HG03378 (cell line): ENCODE results near the gene PREP.
"Not testable (repeated sequence)": the region's sequence is repeated elsewhere in the genome, so short reads cannot be mapped to it uniquely, and the experiment has no call there.

Experiments used
- ATAC-seq: cut with Tn5 transposase; IDR thresholded peaks from one replicate; pipeline ENCODE4 v1.9.1; 2021; ENCODE audit warnings: mild to moderate bottlenecking, moderate library complexity; ENCODE audit not compliant: unreplicated experiment

PREP gene

GRCh38 chr6:105276374-105276773 lies 126.5 kb downstream of the PREP start:
- ATAC-seq = no peak

GRCh38 chr6:105275542-105275941 lies 127.3 kb downstream of the PREP start:
- ATAC-seq = no peak

GRCh38 chr6:105274678-105275077 lies 128.2 kb downstream of the PREP start:
- no peak for ATAC-seq

- no peak for ATAC-seq
Measured at GRCh38 chr6:105273589-105273988, 129.3 kb downstream of the PREP start.

- ATAC-seq = no peak
Measured at GRCh38 chr6:105272786-105273185, 130.1 kb downstream of the PREP start.

GRCh38 chr6:105270511-105270910 lies 132.4 kb downstream of the PREP start:
- no peak for ATAC-seq

GRCh38 chr6:105269390-105269789 lies 133.5 kb downstream of the PREP start:
- no peak for ATAC-seq

GRCh38 chr6:105263685-105264610 lies 138.9 kb downstream of the PREP start:
- ATAC-seq = peak; percentile 76

- ATAC-seq = no peak
Measured at GRCh38 chr6:105259913-105260889, 142.7 kb downstream of the PREP start.

DNA sequence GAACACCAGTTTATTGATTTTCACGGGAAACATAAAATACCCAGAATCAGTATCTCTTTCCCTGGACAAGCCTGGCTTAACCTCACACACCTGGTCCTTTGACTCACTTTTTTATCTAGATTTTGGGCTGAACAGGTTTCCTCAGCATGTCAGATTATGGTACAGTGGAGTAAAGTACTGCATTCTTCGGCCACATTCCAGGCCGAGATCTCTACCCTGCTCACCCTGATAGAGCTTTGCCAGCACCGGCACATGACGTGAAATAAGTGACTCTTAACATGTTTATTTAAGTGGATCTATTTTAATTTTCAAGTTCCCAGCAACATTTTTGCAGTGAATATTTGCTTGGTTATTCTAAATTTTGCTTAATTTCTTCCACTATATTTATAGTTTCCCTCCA lies 144.1 kb downstream of the PREP start:
- ATAC-seq = no peak

DNA sequence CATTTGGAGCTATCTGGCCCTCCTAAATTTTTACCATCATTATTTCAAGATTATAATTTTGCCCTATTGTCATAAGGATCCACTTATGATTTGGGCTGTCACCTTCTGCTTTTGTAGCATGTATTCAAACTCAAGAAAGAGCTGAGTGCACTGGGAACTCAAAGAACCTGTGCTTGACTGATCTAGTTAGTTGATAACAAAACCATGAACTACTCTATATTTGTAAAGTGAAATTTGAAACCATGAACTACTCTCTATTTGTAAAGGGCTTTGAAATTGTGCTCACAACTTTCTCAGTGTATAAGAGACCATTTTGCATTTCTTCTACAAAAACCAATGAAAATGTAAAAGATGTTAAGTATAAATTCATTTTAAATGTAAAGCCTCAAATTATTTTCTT lies 145.5 kb downstream of the PREP start:
- no peak for ATAC-seq

GRCh38 chr6:105256619-105257018 lies 146.3 kb downstream of the PREP start:
- no peak for ATAC-seq

DNA sequence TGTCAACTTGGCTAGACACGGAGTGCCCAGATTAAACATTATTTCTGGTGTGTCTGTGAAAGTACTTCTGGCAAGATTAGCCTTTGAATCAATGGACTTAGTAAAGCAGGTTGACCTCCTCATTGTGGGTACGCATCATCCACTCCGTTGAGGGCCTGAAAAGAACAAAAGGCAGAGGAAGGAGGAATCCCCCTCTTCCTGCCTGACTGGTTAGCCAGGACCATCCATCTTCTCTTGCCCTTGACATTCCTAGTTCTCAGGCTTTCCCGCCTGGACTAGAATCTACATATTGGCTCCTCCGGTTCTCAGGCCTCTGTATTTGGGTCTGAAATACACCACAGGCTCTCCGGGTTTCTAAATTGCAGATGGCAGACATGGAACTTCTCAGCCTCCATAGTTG lies 149.1 kb downstream of the PREP start:
- no peak for ATAC-seq

GRCh38 chr6:105251689-105252088 lies 151.2 kb downstream of the PREP start:
- no peak for ATAC-seq

GRCh38 chr6:105250533-105250932 lies 152.3 kb downstream of the PREP start:
- ATAC-seq = no peak

GRCh38 chr6:105243487-105243886 lies 159.4 kb downstream of the PREP start:
- no peak for ATAC-seq

GRCh38 chr6:105235155-105235554 lies 167.7 kb downstream of the PREP start:
- no peak for ATAC-seq

DNA sequence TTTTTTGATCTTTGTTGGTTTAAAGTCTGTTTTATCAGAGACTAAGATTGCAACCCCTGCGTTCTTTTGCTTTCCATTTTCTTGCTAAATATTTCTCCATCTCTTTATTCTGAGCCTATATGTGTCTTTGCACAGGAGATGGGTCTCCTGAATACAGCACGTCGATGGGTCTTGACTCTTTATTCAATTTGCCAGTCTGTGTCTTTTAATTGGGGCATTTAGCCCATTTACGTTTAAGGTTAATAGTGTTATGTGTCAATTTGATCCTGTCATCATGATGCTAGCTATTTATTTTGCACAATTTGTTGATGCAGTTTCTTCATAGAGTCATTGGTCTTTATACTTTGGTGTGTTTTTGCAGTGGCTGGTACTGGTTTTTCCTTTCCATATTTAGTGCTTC lies 171.1 kb downstream of the PREP start:
- not testable (repeated sequence) for ATAC-seq
